GM04503 (cell line): ENCODE results near the gene SPAG9.

Source experiments
- DNase-seq: peaks from one replicate; pipeline ENCODE4 v3.0.0-alpha.2; 2012; ENCODE audit warnings: low read depth

Gene SPAG9

GRCh38 chr17:50986989-50987660 lies 133.5 kb downstream of the SPAG9 start:
- peak; percentile 12 for DNase-seq

- DNase-seq = no peak
Observed at GRCh38 chr17:50981279-50981678, 139.4 kb downstream of the SPAG9 start.

- no peak for DNase-seq
Observed at GRCh38 chr17:50979524-50979927, 141.1 kb downstream of the SPAG9 start.

- DNase-seq = no peak
Observed at GRCh38 chr17:50977487-50978159, 143.0 kb downstream of the SPAG9 start.

- no peak for DNase-seq
Observed at GRCh38 chr17:50976951-50977472, 143.7 kb downstream of the SPAG9 start.

GRCh38 chr17:50973557-50974494 lies 146.8 kb downstream of the SPAG9 start:
- no peak for DNase-seq

- no peak for DNase-seq
Observed at GRCh38 chr17:50972577-50972976, 148.1 kb downstream of the SPAG9 start.

- no peak for DNase-seq
Observed at GRCh38 chr17:50967795-50968194, 152.9 kb downstream of the SPAG9 start.

- DNase-seq = no peak
Observed at GRCh38 chr17:50966163-50966666, 154.5 kb downstream of the SPAG9 start.

GRCh38 chr17:50963139-50963538 lies 157.5 kb downstream of the SPAG9 start:
- no peak for DNase-seq

GRCh38 chr17:50961282-50962220 lies 159.1 kb downstream of the SPAG9 start:
- no peak for DNase-seq

- DNase-seq = no peak
Observed at GRCh38 chr17:50959341-50959740, 161.3 kb downstream of the SPAG9 start.

GRCh38 chr17:50957600-50958575 lies 162.8 kb downstream of the SPAG9 start:
- no peak for DNase-seq

GRCh38 chr17:50956750-50957523 lies 163.7 kb downstream of the SPAG9 start:
- no peak for DNase-seq

- DNase-seq = no peak
Observed at GRCh38 chr17:50956409-50956749, 164.3 kb downstream of the SPAG9 start.

- DNase-seq = no peak
Observed at GRCh38 chr17:50955667-50956120, 165.0 kb downstream of the SPAG9 start.

GRCh38 chr17:50955160-50955559 lies 165.5 kb downstream of the SPAG9 start:
- no peak for DNase-seq

- no peak for DNase-seq
Observed at GRCh38 chr17:50954641-50955121, 166.0 kb downstream of the SPAG9 start.
